DOHH2 (cell line): Measurements from ENCODE around the gene C4B.

ENCODE experiments used
- EZH2phosphoT487 ChIP-seq: fragments of 200-600 bp; sonication (generic); IDR thresholded peaks from 2 replicates; pipeline ENCODE4 v1.6.1; 2017; ENCODE audit warnings: borderline replicate concordance, mild to moderate bottlenecking, antibody characterized with exemption, low read length, moderate library complexity, mixed read lengths
- TF ChIP-seq, protein P1 (sequence below): fragments of 200-600 bp; sonication (generic); IDR thresholded peaks from one replicate; pipeline ENCODE4 v1.5.1; 2014; ENCODE audit warnings: antibody characterized with exemption, mild to moderate bottlenecking, low read depth, low read length; ENCODE audit not compliant: poor library complexity, severe bottlenecking

DNA sequence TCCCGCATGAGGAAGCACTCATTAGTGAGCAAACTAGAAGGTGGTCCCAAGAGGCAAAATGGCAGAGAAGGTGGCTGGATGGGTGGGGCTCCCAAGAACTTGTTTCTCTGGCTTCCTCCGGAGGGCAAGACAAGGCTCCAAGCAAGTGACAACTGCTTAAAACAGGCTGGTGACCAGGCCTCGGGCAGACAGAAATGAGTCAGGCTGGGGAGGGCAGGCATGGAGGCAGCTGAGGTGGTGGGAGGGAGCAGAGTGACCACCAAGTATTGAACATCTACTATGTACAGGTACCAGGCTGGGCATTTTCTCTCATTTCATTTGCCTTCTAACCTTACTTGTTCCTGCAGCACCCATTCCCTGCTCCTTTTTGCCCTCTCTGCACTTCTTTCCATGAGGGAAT is 61.2 kb downstream of the C4B start:
- TF ChIP-seq, protein P1, sequence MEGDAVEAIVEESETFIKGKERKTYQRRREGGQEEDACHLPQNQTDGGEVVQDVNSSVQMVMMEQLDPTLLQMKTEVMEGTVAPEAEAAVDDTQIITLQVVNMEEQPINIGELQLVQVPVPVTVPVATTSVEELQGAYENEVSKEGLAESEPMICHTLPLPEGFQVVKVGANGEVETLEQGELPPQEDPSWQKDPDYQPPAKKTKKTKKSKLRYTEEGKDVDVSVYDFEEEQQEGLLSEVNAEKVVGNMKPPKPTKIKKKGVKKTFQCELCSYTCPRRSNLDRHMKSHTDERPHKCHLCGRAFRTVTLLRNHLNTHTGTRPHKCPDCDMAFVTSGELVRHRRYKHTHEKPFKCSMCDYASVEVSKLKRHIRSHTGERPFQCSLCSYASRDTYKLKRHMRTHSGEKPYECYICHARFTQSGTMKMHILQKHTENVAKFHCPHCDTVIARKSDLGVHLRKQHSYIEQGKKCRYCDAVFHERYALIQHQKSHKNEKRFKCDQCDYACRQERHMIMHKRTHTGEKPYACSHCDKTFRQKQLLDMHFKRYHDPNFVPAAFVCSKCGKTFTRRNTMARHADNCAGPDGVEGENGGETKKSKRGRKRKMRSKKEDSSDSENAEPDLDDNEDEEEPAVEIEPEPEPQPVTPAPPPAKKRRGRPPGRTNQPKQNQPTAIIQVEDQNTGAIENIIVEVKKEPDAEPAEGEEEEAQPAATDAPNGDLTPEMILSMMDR: no peak
- no peak for TF ChIP-seq EZH2phosphoT487
